GM12875 (cell line): Measurements from ENCODE around the gene C6orf118.

Source experiments
- H3K4me3 ChIP-seq: one replicate; pipeline ENCODE4 v1.5.1; 2011; ENCODE audit warnings: low read depth, low read length, control low read depth
- TF ChIP-seq, protein P1 (sequence below): IDR thresholded peaks from 2 replicates; pipeline ENCODE4 v1.5.1; 2011; ENCODE audit warnings: low read depth, mild to moderate bottlenecking, control low read depth, inconsistent platforms, low read length, moderate library complexity, borderline replicate concordance; ENCODE audit not compliant: insufficient read depth

Gene C6orf118

DNA sequence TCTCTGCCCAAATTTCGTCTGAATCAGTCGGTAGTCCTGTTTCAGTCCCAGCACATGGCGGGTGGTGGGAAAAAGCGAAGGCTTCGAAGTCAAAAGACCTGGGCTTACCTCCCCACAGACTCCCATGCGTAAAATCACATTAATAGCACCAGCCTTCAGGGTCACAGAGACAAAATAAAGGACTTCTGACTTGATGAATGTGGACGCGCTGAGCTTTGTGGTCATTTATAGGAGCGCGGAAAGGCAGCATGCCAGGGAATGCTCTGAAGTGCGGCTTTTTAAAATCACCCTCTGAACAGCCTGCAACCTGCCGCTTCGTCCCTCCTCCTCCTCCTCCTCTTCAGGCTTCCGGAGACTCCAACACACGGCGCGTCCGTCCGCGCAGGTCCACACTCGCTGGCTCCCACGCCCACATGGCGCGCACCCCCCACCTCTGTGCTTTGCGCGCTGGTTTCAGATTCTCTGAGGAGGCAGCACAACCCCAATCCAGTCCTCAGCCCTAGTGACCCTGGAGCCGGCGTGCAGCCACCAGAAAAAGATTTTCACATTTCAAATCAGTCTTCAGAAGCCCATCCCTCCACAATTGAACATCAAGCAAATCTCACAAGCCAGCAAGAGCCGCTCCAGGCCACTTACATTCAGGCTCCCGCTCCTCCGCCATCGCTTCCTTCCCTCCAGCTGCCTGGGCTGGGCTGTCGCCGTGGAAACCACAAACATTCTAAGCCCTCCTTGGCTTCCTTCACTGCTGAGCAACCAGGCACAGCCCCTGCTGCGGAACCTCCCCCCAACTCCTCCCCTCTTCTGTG, at the start of gene C6orf118:
Gene C6orf118, minus strand, starts transcription at position 680 of the 806 bp plus-strand sequence. Its CDS starts 19 bp downstream, at position 661.
- TF ChIP-seq, protein P1, sequence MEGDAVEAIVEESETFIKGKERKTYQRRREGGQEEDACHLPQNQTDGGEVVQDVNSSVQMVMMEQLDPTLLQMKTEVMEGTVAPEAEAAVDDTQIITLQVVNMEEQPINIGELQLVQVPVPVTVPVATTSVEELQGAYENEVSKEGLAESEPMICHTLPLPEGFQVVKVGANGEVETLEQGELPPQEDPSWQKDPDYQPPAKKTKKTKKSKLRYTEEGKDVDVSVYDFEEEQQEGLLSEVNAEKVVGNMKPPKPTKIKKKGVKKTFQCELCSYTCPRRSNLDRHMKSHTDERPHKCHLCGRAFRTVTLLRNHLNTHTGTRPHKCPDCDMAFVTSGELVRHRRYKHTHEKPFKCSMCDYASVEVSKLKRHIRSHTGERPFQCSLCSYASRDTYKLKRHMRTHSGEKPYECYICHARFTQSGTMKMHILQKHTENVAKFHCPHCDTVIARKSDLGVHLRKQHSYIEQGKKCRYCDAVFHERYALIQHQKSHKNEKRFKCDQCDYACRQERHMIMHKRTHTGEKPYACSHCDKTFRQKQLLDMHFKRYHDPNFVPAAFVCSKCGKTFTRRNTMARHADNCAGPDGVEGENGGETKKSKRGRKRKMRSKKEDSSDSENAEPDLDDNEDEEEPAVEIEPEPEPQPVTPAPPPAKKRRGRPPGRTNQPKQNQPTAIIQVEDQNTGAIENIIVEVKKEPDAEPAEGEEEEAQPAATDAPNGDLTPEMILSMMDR, result no peak
- no peak within 1 kb of the TSS for H3K4me3 ChIP-seq

DNA sequence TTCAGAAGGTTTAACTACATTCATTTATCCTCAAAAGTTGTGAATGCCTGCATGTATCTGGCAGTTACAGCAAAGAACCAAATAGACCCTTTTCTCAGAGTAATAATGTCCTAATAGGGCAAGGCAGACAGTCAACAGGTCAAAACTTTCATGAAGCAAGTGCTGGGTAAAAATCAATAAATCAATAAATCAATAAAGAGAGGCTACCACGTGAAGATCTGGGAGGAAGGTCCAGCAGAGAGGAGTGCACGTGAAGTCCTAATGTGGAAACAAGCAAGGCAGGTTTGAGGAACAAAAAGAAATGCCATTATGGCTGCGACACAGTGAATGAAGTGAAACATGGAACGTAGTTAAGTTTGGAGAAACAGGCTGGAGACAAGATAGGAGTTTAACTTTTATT, 36.3 kb upstream of the C6orf118 start:
- no peak overlapping the region for H3K4me3 ChIP-seq
- TF ChIP-seq, protein P1, result no peak

DNA sequence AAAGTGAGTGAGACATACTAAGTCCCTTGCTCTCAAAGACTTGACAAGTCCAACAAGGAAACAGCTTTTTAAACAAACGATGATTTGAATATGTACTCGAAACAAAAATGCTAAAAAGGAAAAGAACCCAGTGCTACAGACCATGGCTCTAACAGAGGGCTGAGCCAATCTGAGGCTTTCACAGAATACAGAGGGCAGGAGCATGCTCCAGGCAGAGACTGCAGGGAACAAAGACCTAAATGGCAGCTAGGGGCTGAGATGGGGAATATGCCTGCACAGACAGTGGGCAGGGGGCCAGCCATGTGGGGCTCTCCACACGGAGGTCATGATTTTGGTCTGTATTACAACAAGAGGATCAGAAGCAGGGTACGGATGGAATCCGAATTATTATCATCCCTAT, 31.1 kb upstream of the C6orf118 start:
- H3K4me3 ChIP-seq, result no peak overlapping the region
- TF ChIP-seq, protein P1, result no peak

DNA sequence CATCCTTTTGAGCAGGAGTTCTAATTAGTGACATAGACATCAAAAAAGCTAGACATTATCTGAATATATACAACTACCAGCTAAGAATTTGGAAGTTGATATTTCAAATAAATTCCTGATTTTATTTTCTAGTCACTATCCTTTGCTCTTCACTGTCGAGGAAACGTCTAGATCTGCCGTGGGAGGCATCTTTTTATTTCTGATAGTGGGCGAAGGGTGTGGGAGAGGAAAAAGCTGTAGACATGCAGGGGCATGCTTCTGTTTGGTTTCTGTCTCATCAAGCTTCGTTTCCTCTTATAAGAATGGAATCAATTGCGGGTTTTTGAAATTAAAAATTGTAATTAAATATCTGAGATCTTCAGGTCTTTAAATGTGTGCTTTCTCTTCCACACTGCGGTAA, 16.2 kb upstream of the C6orf118 start:
- H3K4me3 ChIP-seq, result no peak overlapping the region
- TF ChIP-seq, protein P1, result no peak

DNA sequence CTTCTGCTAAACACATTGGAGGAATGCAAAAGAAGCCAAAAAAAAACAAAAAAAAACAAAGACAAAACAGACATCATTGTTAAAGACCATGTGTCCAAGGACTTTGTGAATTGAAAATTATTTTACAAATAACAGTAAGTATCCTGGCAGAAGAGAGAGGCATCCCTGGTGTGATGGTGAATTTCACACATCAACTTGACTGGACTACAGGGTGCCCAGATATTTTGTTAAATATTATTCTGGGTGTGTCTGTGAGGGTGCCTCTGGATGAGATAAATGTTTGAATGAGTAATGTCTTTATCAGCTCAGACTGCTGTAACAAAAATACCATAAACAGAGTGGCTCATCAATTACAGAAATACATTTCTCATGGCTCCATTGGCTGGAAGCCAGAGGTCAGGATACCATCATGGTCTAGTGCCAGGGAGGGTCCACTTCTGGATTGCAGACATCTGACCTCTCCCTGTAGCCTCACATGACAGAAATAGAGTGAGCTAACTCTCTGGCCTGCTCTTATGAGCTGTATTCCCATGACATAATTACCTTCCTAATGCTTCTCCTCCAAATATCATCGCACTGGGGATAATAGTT, 12.2 kb upstream of the C6orf118 start:
- TF ChIP-seq, protein P1, result no peak
- H3K4me3 ChIP-seq, result no peak overlapping the region

DNA sequence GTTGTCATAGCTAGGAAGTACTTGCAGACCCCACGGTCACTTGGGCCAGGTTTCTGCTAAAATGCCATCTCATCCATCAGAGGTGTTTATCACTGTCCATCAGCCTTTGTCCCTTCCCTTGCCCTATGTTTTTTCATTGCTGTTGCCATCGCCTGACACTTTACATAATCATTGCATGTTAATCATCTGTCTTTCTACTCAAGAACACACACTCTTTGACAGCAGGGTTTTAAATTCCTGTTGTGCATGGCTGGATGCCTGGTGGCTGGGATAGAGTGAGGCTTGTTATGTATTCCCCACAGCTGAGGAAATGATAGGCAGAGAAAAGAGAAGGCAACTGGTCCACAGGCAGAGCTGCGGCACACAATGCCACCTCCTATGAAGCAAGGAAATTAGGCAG, 11.7 kb upstream of the C6orf118 start:
- H3K4me3 ChIP-seq, result no peak overlapping the region
- TF ChIP-seq, protein P1, result no peak

DNA sequence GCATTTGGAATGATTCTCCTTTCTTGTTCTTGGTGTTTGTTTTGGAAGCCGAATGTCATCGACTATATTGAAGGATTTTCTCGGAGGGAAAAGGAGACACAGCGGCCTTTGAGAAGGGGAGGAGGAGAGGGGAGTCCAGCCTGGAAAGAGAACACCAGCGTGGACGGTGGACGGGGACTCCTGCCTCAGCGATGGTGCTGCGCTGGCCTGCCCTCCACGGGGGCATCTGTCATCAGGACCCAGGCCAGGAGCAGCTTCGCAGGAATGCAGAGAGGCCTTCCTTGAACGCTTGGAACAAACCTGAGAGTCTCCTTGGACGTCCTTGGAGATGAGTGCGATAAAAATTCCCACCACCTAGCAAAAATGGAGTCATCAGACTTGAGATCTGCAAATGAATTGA, 8.3 kb upstream of the C6orf118 start:
- no peak overlapping the region for H3K4me3 ChIP-seq

More for the DNA sequence above, 8.3 kb upstream of the C6orf118 start:
- TF ChIP-seq, protein P1, result no peak
